Anterior cingulate cortex (tissue), 58 donors: ENCODE measurements around the gene REPS2.

Experiments
- DNase-seq, 58 donors: peaks; one replicate each; lab custom pipeline; 2025; lab: John Stamatoyannopoulos, UW

The REPS2 gene

DNA sequence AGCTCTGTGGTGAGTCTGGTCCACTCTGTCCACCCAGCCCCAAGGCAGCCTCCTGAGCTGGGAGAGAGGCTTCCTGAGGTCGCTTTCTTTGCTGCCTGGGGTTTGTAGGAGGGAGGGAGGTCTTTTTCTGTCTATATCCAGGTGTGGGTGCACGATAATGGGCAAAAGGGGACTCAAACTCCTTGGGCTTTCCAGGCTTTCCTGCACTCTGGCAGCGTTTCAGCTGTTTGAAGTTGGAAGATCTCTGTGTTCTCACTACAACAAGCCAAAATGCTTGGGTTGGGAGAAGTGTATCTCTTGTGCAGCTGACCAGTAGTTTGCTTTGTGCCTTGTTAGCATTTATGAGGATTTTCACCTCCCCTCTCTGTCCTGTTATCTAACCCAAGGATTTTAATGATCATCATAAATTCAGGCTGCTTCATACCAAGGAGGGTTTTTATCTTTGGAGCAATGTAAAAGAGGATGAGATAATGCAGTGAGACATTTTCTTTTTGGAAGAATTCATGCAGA, 126.3 kb downstream of the REPS2 start:
- no peak for DNase-seq

DNA sequence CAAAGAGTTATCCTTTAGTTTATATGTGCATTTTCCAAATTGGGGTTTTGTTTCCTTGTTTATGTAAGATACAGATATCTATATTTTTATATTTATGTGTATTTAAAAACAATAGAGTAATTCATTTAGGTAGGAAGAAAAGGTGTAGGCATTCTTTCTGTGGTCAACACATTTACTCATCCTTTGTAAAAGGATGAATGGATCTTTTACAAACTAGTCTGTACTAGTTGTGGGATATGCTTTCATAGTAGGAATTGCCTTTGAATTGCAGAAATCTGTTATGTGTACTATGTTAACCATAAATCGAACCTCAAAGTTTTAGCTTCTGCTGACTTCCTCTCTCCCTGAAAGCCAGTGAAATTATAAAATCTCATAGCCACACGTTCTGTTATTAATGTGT, 128.5 kb downstream of the REPS2 start:
- no peak for DNase-seq

DNA sequence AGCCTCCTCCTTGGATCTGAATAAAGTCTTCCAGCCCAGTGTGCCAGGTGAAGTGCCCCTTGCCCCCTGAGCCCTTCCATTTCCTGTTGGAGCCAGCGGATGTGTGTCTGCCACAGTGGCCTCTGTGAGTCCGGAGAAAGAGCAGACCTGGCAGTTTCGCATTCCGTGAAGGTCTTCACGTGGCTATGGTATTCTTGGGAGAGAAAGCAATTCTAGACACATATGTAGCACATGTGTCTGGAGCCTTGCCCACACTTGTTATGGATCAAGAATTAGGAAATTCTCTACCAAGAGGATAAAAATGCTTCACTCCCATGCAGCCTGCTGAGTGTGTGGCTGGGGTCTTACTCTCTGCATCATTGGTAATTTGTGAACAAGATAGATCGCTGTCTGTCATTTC, 130.9 kb downstream of the REPS2 start:
- no peak for DNase-seq

DNA sequence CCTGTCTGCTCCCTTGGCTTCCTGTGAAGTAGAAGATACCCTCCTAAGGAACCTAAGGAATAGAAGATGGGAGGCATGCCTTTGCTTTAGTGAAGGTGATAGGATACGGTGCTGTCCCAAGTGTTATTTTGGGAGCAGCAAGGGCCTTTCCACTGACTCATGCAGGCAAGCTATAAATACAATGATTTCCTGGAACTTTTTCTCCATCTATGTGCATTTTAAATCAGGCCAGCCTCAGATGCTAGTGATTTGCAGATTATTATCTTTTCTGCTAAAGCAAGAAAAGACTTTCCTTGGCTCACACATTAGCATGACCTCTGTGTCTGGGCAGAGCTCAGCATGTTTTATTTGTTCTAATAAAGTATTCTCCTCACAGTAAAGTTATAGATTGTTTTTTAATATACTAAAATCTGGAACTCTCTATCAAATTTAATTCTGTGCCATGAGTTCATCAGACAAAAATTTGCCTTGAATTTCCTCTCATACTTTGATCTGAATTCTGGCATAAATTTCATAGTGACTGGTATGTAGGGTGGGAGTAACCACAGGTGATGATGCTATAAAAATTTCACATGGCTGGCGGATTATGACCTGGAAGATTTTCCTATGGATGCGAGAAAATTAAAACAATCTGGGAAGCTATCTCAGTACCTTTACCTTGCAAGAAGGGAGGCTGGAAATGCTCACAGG, 131.7 kb downstream of the REPS2 start:
- DNase-seq = peak in 2 of 58 donors; percentile 0 to 9

DNA sequence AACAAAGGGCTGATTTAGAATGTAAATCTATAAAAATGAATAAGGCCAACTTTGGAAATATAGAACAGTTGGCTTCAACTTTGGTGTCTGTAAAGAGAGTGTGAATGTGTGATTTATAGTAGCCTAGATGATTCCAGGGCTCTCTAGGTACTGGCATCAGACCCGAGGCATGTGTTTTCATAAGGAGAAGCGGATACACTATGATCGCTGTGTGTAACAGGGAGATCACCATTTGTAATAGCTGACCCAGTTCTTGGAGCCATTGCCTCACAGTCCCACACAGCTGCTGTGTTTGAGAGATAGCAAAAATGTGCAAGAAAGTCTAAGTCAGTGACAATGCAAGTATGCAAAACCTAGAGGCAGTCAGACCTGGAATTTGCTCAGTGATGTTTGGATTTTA, 135.1 kb downstream of the REPS2 start:
- peak in 1 of 58 donors; percentile 10 for DNase-seq

DNA sequence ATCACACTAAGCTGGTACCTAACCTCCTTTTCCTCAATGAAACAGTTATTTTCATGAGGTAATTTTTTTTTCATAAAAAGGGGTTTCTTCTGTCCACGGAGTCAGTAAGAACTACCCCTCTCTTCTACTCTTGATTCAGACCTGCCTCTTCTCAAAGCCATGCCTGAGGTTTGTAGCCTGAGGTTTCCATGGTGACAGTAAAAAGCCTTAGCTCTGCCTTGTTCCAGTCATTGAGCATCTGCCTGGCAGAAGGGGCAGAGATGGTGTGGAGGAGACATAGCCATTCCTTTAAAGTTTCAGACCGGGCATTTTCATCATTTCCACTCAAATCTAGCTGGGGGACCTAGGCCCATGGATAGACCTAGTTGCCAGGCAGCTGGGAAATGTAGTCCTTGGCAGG, 135.5 kb downstream of the REPS2 start:
- no peak for DNase-seq

DNA sequence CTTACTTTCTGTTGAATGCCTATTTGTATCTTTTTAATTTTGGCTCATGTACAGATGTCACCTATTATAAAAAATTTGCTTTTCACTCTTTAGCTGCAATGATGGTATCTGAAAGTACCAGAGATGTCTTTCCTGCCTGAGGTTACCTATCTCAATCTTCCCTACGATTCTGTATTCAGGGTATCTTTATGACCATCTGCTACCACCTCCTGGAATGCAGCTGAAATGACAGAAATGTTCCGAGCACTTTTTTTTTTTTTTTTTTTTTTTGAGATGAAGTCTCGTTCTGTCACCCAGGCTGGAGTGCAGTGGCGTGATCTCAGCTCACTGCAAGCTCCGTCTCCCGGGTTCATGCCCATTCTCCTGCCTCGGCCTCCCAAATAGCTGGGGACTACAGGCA, 136.4 kb downstream of the REPS2 start:
- peak in 1 of 58 donors; percentile 1 for DNase-seq

DNA sequence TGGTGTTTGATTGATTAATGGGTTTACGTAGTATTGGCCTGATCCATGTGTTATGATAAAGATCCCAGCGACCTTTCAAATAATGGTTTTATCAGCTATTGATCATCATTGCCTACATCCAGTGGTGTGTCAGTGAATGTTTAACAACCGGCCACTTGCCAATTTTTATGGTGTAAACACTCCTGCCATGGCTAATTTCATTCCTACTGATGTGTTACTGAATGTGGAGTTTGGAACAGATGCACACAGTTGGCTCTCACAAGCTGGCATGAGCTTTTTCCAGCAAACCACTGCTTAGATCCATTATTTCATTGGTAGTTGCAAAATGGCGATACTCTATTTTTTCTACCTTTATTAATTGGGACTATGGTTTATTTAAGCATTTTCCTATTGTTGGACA, 139.9 kb downstream of the REPS2 start:
- DNase-seq = no peak

DNA sequence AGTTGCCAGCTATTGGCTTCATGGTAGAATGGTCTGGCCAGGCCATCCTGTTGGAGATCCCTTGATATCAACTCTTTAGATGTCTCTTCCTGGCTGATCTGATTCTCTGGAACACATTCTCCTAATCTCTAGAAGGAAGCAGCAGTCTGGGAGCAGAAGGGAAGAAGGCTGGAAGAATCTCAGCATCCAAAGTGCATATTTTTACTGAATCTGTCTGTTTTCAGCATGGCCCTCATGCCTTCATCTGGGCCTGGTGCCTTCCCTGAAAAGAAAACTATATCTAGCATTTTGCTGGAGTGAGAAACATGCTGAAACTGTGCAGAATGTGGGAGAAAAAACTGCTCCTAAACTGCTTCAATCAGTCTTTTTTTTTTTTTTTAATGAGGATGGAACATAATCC, 148.7 kb downstream of the REPS2 start:
- no peak for DNase-seq

DNA sequence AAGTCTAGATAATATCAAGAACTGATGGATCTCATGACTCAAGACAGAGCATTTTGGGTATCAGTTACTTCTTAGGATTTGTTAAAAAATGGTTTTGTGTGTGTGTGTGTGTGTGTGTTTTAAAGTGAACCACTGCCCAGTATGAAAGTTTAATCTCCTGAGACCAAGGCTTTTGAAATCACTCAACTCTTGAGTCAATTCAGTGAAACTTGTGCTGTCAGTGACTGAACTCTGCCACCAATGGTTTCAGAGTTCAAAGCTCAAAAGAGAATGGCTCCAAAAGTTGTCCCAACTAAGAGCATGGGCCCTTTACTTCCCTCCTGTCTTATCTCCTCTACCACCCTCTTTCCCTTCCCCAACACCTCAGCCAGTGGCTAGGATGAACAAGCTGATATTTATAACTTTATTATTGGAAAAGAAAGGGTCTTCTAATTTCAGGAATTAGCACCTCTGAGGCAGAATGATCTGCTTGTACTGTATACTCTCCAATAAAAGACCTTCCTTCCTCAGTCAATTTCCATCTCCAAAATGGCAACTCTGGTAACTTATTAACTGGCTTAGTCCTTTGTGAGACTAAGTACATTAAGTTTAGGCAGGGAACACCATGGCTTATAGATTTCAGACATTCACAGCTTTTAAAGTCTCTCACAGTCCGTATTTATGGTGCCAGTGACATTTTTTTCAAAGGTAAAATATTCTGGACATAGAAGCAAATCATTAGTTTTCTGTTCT, 152.2 kb downstream of the REPS2 start:
- DNase-seq = no peak

DNA sequence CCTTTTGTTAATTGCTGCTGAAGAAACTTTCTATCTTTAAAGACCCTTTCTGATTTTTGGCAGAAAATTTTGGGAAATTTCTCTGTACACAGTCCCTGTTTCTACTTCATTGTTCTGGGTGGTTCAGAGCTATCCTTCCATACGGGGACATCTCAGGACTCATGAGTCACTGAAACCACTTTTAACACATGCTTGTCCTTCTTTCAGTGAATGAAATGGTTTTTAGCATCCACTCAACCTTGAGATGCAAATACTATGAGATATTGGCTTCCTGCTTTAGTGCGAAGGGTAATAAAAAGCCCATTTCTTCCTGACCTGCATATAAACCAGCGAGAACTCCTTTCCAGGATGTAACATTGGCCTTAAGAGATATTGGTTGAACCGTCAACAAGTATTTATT, 158.0 kb downstream of the REPS2 start:
- no peak for DNase-seq

DNA sequence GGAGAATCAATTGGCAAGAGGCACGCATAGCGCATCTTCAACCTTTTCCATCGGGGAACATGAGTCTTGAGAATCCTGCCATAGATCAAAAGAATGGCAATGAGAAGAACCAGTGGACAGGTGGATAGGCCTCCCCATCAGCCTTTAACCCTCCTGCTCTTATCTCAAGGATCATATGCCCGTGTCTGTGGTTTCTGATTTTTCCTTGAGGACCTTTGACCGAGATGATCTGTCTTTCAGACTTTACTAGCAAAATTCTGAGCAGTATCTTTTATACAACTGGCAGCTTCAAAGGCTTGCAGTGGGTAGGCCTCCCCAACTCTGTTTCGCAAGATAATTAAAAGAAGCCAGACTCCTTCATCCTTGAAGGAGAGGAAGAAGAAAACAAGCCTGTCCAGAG, 174.4 kb downstream of the REPS2 start:
- DNase-seq = no peak

DNA sequence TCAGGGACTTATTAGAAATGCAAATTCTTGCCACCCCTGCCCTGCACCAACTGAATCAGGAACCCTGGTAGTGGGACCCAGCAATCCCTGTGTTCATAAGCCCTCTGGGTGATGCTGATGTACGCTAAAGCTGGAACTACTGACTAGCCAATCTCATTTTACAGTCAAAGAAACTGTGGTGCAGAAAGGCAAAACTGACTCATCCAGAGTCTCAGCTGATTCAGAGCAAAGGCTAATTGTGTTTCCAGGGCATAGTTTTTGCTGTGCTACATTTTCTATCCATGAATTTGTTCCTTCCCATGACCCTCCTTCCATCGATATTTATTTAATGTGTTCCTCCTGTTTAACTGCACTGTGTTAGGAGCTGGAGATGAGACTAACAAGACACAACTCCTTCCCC, 207.5 kb downstream of the REPS2 start:
- no peak for DNase-seq

DNA sequence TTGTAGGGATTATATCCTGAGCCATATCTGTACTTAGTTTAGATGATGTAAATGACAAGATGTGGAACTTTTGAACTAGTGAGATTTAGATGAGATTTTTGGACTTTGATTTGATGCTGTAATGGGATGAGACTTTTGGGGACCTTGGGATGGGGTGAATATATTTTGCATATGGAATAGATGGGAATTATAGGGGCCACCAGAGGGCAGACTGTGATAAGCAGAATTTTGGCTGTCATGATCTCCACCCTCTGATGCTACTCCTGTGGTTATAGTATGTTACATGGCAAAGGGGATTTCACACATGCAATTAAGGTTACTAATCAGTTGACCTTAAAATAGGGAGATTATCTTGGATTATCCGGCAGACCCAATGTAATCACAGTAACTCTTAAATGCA, 214.5 kb downstream of the REPS2 start:
- no peak for DNase-seq

DNA sequence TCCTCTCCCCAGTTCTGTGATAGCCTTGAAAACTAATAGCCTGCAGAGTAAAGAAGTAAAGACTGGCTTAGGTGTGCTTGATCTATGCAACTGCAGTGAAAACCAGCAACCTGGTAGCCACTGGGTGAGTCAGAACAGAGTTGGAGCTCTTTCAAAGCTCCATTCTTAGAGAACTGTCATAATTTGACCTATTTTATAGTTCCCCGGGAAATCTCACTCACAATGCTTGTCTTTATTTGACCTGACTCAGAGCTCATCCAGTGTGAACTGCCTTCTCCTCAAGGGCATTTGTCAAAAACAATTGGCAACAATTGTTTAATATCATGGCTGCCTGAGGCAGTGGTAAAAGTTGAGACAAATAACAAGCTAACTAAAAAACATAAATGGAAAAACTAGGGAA, 215.5 kb downstream of the REPS2 start:
- DNase-seq = no peak

DNA sequence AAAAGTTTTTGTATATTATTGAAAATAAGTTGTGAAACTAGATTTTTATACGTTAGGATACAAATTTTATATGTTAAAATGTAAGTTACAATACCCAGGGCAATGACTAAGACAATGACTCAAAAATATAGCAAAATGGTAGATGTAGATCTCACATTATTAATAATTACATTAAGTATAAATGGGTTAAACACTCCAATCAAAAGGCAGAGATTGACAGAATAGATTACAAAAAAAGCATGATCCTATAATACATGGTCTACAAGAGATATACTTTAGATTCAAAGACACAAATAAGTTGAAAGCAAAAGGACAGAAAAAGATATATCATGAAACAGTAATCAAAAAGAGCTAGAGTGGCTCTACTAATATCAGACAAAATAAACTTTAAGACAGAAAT, 217.6 kb downstream of the REPS2 start:
- no peak for DNase-seq

DNA sequence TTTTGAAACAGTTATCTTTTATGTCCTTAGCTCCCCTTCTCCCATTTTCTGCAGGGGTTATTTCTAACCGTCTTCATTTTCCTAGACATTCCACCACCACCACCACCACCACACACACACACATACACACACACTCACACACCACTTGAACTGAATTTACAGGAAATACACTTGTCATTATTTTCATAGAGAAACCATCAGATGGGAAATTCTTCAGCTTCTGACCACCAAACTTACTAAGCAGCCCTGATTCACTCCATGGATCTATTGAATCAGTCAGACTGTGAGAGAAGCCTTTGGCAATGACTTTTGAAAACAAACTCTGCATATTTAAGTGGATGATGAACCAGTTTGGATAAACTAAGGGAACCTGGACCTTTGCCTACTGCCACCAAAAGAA, 218.5 kb downstream of the REPS2 start:
- no peak for DNase-seq

DNA sequence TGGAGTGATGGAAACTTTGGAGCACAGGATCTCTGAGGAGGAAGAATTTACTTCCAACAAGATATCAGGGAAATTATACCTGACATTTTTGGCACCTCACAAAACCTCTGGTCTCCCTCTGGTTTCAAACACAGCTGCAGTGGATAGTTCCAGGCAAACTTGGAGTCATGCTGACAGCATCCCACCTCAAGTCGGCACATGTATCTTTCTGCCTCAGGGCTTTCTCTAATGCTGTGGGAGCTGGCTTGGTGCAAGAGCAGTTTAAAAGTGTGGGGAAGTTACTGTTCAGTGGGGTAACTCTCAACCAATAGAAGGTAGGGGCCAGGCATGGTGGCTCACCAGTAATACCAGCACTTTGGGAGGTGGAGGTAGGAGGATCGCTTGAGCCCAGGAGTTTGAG, 221.5 kb downstream of the REPS2 start:
- no peak for DNase-seq

DNA sequence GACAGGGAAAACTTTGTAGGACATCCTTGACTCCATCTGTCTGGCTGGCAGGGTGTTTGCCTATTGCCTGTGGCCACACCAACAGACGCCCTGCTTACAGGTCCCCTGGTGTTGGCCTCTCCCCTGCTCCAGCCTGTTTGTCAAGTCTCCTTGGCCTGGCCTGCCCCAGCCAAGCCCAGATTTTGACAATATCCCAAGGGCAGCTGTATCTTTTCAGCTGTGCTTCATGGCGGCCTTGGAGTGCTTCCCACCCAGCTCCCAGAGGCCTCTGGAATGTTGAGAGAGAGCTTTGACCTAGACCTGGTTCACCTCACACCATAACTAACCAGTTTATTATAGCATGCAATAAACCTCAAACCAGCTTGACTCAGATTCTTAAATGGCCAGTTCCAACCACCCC, 224.5 kb downstream of the REPS2 start:
- DNase-seq = no peak

DNA sequence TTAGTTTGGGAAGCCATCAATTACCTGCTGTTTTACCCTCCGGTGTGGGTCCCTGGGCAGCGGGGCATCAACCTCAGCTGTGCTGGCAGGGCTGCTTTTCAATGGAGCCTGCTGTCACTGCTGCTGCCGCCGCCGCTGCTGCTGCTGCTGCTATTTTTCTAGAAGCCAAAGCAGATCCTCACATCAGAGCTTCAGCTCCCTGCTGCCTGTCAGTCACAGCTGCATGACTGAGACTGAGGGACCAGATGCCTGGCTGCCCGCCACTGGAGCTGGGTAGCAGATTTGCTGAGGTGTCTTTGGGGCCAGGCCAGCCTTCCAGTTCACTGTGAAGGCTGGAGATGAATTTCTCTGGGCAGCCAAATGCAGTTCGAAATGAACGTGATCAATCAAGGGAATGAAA, 228.2 kb downstream of the REPS2 start:
- DNase-seq = peak in 54 of 58 donors; percentile 1 to 79 (median 40)

DNA sequence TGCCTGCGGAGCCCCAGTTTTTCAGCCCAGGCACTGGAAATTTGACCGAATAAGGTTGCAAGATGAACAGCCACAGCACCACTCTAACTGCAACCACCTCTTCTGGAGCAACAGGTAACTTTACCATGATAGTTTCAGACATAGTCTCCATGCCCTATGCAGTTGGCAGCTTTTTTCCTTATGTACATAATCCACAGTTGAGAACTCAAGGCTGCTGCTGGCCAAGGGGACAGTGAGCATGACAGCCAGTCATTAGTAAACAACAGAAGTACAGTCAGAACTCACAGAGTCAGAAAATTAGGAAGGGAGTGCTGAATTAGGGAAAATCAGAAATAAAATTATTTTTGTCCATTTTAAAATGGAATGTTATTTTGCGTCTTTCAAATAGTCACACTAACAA, 235.9 kb downstream of the REPS2 start:
- DNase-seq = no peak

DNA sequence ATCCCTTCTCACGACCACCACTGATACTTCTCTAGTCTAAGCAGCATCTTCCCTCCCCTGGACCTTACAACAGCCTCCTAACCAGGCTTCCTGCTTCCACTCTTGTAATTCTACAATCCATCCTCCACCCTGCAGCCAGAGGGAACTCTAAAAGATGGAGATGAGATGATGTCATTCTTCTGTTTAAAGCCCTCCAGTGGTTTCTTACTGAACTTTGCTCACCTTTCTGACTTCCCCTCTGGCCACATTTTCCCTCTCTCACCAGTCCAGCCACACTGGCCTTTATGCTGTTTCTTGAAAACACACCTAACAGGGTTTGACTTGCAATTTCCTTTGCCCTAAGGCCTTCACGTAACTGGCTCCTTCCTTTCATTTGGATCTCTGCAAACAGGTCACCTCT, 237.1 kb downstream of the REPS2 start:
- DNase-seq = no peak
